KMS-11 (cell line): ENCODE data around the gene OR52K1.
"Not testable (repeated sequence)": the region's sequence is repeated elsewhere in the genome, so short reads cannot be mapped to it uniquely, and the experiment has no call there.

Experiments
- H2AFZ ChIP-seq: fragments of 200-600 bp; sonication (generic); 2 replicates; pipeline ENCODE4 v1.6.1; 2016; ENCODE audit warnings: antibody characterized with exemption, mixed run types, low read depth
- H3K27ac ChIP-seq: fragments of 200-600 bp; sonication (generic); 2 replicates; pipeline ENCODE4 v1.6.1; 2016; ENCODE audit warnings: mild to moderate bottlenecking, mixed run types
- H3K27me3 ChIP-seq: fragments of 200-600 bp; sonication (generic); 2 replicates; pipeline ENCODE4 v1.6.1; 2017; ENCODE audit warnings: mild to moderate bottlenecking, low read depth, mixed run types, moderate library complexity; ENCODE audit not compliant: insufficient read depth
- H3K36me3 ChIP-seq: fragments of 200-600 bp; sonication (generic); 2 replicates; pipeline ENCODE4 v1.6.1; 2017; ENCODE audit warnings: mild to moderate bottlenecking, mixed run types; ENCODE audit not compliant: insufficient read depth
- H3K4me1 ChIP-seq: fragments of 200-600 bp; sonication (generic); 2 replicates; pipeline ENCODE4 v1.6.1; 2016; ENCODE audit warnings: mild to moderate bottlenecking, low read depth, mixed run types; ENCODE audit not compliant: poor library complexity, severe bottlenecking
- H3K4me2 ChIP-seq: fragments of 200-600 bp; sonication (generic); 2 replicates; pipeline ENCODE4 v1.7.0; 2016; ENCODE audit warnings: mild to moderate bottlenecking, mixed run types
- H3K4me3 ChIP-seq: fragments of 200-600 bp; sonication (generic); IDR thresholded peaks from 2 replicates; pipeline ENCODE4 v1.6.1; 2017; ENCODE audit warnings: low read depth, low read length, mixed read lengths; ENCODE audit not compliant: insufficient read depth
- H3K79me2 ChIP-seq: fragments of 200-600 bp; sonication (generic); 2 replicates; pipeline ENCODE4 v1.6.1; 2016; ENCODE audit warnings: low read depth, mixed run types; ENCODE audit not compliant: insufficient read depth
- H3K9ac ChIP-seq: fragments of 200-600 bp; sonication (generic); 2 replicates; pipeline ENCODE4 v1.6.1; 2016; ENCODE audit warnings: mild to moderate bottlenecking, mixed run types
- H4K20me1 ChIP-seq: fragments of 200-600 bp; sonication (generic); 2 replicates; pipeline ENCODE4 v1.6.1; 2016; ENCODE audit warnings: mild to moderate bottlenecking, mixed run types; ENCODE audit not compliant: insufficient read depth
- CTCF ChIP-seq: fragments of 200-600 bp; sonication (generic); conservative IDR thresholded peaks from 2 replicates; pipeline ENCODE4 v1.6.1; 2017; ENCODE audit warnings: low read depth, mild to moderate bottlenecking, antibody characterized with exemption, low read length, moderate library complexity, mixed read lengths

The OR52K1 gene

DNA sequence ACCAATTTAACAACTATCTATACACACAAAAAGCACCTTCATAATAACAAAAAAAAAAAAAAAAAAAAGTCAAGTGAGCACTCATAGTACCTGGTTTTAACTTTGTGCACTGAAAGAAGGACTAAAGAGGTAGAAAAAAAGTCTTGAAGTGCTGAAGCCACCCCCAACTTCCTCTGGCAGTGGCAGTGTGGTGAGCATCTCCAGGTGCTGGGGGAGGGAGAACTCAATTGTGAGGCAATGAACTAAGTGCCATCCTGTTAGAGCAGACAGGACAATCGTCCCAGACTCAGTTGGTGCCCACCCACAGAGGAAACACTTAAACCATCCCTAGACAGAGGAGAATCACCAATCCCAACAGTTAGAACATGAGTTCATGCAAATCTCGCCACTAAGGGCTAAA lies 39.9 kb downstream of the OR52K1 start:
- H3K4me3 ChIP-seq: no peak overlapping the region
- H3K79me2 ChIP-seq: no peaks in the 10 kb centered on the region
- H3K9ac ChIP-seq: no peak overlapping the region
- no peak overlapping the region for H3K4me2 ChIP-seq
- H3K27me3 ChIP-seq: no peaks in the 10 kb centered on the region
- no peaks in the 10 kb centered on the region for H4K20me1 ChIP-seq
- H3K4me1 ChIP-seq: no peaks in the 10 kb centered on the region
- H2AFZ ChIP-seq: no peak overlapping the region
- TF ChIP-seq CTCF: no peak
- H3K36me3 ChIP-seq: no peaks in the 10 kb centered on the region
- H3K27ac ChIP-seq: no peak overlapping the region

GRCh38 chr11:4522752-4523151 lies 40.3 kb downstream of the OR52K1 start:
- Histone ChIP-seq H3K9ac (no peak overlapping the region), H3K79me2 (no peaks in the 10 kb centered on the region), H3K4me2 (no peak overlapping the region), H3K4me3 (no peak overlapping the region), H2AFZ (no peak overlapping the region), H3K36me3 (no peaks in the 10 kb centered on the region), H4K20me1 (no peaks in the 10 kb centered on the region), H3K27ac (no peak overlapping the region), H3K27me3 (no peaks in the 10 kb centered on the region), H3K4me1 (no peaks in the 10 kb centered on the region)
- TF ChIP-seq CTCF: no peak

GRCh38 chr11:4523666-4524065 lies 41.2 kb downstream of the OR52K1 start:
- H3K4me1 ChIP-seq: no peaks in the 10 kb centered on the region
- H4K20me1 ChIP-seq: no peaks in the 10 kb centered on the region
- no peak overlapping the region for H3K27ac ChIP-seq
- no peaks in the 10 kb centered on the region for H3K36me3 ChIP-seq
- no peaks in the 10 kb centered on the region for H3K79me2 ChIP-seq
- H2AFZ ChIP-seq: no peak overlapping the region
- no peak overlapping the region for H3K4me2 ChIP-seq
- H3K27me3 ChIP-seq: no peaks in the 10 kb centered on the region
- TF ChIP-seq CTCF: no peak
- H3K9ac ChIP-seq: no peak overlapping the region
- no peak overlapping the region for H3K4me3 ChIP-seq

GRCh38 chr11:4527926-4528325 lies 45.5 kb downstream of the OR52K1 start:
- Histone ChIP-seq H4K20me1 (no peaks in the 10 kb centered on the region), H3K36me3 (no peaks in the 10 kb centered on the region), H3K79me2 (no peaks in the 10 kb centered on the region), H3K27ac (no peak overlapping the region), H3K4me1 (no peaks in the 10 kb centered on the region), H3K4me3 (no peak overlapping the region), H3K27me3 (no peaks in the 10 kb centered on the region), H3K9ac (no peak overlapping the region), H3K4me2 (no peak overlapping the region), H2AFZ (no peak overlapping the region)
- no peak for TF ChIP-seq CTCF

- H3K27me3 ChIP-seq, H3K36me3 ChIP-seq, H2AFZ ChIP-seq, H3K27ac ChIP-seq, H4K20me1 ChIP-seq, H3K4me2 ChIP-seq, H3K4me1 ChIP-seq, H3K79me2 ChIP-seq, H3K4me3 ChIP-seq, H3K9ac ChIP-seq: not testable (repeated sequence)
Measured at GRCh38 chr11:4531686-4532085, 49.2 kb downstream of the OR52K1 start.
